KG1 (cell line): ENCODE measurements around the gene KCNH6.

Experiments
- DNase-seq: peaks from one replicate; lab custom pipeline; 2025; lab: John Stamatoyannopoulos, UW

Gene KCNH6

DNA sequence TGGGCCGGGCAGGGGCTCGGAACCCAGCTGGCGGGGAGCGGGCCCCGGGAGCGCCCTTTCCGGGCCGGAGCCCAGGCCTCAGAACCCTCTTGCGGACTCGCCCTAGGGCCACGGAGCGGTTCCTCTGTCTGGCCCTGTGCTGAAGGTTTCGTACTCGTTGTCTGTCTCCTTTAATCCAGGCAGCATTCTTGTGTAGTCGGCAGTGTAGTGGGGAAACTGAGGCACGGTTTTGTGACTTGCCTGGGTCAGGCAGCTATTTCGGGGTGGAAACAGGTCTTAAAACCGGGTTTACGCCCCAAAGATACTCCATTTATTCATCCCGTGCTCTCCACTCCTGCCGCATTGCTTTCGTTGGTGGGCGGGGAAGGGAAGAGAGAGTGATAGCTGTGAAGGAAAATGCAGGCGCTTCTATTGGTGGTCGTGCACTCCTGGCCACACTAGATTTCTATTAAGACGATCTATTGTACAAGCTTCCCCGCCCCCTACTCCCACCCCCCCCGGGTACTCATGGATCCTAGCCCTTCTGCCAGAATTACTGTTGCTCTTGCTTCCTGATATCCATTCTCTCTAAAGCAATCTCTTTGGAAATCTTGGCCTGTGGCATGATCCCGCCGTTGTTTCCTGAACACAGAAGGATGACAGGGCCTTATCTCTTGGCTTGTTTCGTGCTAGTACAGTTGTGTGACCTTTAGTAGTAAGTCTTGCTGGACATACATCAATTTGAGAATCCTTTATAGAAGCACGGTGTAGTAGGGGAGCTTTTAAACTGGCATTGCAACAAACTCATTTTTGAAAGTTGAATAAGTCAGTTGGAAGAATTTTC is 27.9 kb downstream of the KCNH6 start:
- peak; percentile 22 for DNase-seq

DNA sequence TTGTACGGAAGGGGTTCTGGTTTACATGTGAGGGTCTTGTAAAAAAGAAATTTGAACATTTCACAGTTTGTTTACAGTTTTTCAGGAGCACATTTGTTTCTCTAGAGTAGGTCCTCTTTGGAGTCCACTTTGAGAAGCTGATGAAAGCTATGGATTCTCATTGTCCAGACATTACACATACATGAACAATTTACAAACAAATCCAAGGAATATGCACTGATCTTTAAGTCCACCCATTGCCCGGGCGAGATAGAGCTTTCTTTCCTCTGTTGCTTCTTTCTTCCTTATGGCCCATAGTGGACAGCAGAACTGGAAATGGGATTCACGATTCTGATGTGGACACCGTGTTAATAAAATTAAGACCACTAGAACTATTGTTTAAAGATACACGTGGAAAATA is 29.1 kb downstream of the KCNH6 start:
- DNase-seq = no peak

DNA sequence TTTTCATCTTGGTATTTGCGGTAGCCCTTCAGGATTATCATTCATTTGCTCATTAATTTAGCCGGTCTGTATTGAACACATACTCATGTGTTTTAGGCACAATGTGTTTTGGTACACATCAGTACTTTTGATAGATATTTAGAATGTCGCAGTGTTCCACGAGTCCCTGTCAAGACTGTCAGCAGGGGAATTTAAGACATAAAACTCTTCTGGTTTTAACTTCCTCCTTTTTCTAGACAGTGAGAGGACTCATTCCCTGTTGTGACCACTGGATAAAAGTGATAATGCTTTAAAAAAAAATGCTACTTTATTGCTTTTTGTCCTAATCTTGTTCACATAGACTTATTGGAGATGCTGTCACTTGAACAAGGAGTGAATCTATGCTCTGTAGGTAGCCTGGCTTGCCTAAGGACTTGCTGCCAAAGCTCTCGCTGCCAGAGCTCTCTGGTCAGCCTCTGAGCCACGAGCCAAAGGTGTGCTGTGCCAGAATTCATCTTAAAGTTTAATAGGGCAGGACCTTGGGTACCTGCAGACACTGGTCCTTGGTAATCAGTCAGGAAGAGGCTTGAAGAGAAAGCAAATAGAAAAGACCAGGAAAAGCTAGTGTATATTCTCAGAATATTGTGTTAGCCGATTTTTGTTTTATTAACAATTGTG is 32.5 kb downstream of the KCNH6 start:
- DNase-seq = no peak

DNA sequence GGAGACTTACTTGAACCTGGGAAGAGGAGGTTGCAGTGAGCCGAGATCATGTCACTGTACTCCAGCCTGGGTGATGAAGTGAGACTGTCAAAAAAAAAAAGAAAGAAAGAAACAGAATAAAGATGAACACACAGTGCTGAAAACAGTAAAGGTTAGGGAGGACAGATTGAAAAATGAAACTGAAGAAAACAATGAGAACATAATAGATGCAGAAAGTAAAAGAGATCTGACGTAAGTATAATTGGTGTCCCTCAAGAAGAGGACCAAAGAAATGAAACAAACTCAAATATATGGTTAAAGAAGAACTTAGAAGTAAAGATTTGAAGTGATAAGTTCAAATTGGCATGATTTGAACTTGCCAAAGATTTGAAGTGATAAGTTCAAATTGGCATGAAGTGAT is 34.3 kb downstream of the KCNH6 start:
- no peak for DNase-seq

DNA sequence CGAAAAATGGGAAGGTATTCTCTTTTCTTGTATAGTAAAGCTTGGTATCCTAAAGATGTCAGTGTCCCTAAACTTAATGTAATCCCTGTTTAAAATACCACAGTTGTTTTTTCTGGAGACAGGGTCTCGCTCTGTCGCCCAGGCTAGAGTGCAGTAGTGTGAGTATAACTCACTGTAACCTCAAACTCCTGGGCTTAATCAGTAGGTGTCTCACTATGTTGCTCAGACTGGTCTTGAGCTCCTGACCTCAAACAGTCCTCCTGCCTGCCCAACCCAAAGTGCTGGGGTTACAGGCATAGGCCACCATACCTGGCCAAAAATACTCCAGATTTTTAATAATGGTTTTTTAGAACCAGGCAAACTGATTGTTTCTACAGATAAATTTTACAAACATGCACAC is 35.3 kb downstream of the KCNH6 start:
- DNase-seq = no peak

DNA sequence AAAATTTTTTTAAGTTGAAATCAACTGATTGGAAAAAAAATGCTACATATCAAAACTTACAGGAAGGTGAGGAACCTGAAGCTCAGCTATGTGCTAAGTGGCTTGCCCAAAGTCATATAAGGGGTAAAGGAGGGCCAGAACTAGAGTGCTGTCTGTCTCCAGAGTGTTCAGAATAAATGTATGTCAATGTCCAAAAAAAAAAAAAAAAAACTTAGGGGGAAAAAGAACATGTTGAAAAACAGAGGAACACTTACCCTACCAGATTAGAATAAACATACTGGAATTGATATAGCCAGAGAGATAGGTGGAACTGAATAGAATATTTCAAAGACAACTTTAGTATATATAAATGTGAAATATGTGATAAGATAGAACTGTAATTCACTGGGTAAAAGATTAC is 38.7 kb downstream of the KCNH6 start:
- no peak for DNase-seq

DNA sequence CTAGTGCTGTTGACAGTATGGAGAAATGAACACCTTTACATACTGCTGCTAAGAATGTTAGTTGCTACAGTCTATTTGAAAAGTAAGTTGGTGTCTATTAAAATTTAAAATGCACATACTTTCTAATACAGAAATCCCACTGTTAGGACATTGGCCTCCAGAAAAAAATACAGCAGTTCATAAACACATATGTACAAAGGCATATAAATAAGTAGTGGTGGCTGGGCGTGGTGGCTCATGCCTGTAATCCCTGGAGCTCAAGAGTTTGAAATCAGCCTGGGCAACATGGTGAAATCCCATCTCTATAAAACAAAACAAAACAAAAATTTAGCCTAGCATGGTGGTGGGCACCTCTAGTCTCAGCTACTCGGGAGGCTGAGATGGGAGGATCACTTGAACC is 40.2 kb downstream of the KCNH6 start:
- no peak for DNase-seq

DNA sequence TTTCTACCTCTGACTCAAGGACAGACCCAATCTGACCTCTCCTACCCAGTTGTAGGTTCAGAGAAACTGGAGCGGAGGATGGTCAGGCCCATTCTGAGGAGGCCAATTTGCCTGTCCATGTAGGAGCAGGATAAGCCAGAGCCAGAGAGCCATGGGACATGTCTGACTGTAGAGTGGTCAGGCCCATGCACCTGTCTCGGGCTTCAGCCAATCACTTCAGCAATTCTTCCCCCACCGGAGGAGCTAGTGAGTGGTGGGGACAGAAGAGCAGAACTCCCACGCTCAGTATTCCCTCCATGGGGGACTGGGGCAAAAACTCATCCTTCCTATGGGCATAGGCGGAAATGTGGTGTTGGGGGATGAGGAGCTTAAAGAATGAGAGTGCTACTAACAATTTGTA is 41.4 kb downstream of the KCNH6 start:
- DNase-seq = no peak

DNA sequence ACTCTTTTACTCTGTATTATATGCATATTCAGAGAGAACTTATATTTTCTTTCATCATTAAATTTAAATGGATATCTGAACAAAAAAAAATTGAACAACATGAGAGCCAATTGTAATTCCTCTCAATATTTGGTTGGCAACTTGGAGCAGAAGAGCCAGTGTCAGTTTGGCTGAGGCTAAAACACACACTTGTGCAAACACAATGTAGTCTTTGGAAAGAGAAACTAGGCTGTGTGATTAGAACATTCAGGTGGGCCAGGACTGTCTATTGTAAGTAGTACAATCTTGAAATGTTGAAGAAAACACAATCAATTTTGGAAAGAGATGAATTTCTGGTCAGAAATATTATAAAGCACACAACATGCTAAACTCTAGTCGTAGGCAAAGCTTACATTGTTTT is 44.1 kb downstream of the KCNH6 start:
- DNase-seq = no peak

DNA sequence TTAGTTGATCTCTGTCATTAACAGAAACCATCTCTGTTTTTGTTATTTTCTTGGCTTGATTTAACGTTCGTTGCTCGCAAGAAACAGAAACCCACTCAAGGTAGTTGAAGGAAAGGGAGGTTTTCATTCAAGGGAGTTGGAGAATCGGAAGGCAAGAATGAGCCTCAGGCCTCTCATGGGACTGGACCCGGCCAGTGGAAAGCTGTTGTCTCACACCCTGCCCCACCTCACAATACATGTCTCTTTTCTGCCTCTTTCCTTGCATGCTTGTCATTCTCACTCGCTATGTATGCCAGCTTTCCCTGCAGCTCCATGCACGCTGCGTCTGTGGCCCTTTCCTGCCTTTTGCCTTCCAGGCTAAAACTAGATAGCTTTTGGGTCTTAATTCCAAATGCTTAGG is 45.4 kb downstream of the KCNH6 start:
- DNase-seq = no peak

DNA sequence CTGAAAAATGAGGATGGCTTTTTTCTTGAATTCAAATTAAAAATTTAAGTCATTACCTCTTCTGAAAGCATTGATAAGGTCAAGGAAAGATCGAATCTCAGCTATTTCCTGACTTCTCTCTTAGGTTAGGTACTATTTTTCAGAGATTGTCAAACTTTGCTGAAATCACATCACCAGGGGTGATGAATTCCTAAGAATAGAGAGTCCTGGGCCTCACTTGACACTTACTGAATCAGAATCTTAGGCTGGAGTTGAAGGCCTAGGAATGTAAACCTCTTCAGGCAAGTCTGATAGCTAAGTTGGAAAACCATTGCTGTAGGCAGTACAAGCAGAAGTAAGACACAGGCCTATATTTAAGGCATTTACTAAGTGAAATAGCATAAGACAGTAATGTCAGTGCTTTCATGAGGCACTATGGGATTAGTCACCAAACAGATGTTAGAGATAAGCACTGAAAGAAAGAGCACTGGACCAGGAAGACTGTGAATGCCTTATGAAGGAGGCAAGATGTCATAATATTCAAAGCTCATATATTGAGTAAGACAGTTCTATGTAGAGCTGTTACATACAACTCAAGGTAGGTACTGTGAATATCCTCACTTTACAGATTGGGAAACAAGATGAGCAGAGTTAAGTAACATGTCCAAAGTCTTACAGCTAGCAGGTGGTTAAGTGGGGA is 48.6 kb downstream of the KCNH6 start:
- no peak for DNase-seq

DNA sequence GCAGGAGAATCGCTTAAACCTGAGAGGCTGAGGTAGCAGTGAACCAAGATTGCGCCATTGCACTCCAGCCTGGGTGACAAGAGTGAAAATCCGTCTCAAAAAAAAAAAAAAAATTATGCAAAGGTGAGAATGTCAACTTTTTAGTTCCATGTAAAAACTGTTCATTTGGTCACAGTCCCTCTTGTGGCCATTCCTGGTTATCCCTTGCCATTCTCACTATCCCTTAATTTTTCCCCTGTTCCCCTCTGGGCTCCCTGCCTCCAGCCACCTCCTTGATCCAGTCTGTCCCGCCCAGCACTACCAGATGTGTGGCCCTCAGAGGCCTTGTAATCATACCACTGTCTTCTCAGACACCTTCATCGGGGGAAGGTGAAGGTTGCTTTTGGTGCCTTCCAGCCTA is 50.5 kb downstream of the KCNH6 start:
- DNase-seq = no peak

DNA sequence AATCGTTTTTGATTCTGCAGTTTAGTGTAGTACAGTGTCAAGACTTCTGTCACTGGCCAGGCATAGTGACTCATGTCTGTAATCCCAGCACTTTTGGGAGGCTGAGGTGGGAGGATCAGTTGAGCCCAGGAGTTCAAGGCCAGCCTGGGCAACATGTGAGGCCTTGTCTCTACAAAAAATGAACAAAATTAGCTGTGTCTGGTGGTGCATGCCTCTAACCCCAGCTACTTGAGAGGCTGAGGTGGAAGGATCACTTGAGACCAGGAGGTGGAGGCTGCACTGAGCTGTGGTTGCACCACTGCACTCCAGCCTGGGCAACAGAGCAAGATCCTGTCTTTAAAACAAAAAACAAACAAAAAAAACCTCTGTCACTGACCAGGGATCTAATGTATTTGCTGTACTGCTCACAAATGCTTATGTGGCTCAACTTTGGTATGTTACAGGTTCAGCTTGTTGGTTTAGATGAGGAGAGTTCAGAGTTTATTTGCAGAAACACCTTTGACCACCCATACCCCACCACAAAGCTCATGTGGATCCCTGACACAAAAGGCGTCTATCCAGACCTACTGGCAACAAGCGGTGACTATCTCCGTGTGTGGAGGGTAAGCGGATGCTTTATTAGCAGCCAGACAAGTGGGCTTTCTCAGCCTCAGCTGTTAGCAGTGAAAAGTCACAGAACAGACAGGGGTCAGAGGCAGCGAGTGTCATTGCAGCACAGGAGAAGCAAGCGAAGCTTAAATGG is 55.0 kb downstream of the KCNH6 start:
- no peak for DNase-seq

DNA sequence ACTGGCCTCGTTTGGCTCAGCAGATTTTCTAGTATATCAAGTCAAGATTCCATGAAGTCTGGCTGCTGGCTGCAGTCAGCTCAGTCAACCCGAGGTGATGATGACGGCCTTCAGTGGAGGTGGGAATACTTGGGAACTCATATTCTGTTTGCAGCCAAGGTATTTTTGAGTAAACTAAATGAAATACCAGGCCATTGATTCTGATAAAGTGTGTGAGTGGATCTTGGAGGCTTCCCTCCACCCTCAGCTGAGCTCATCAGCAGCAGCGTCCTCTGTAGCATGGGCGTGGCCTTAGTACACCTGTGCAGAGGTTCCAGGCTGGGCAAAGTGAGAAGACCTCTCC is 55.6 kb downstream of the KCNH6 start:
- DNase-seq = no peak

DNA sequence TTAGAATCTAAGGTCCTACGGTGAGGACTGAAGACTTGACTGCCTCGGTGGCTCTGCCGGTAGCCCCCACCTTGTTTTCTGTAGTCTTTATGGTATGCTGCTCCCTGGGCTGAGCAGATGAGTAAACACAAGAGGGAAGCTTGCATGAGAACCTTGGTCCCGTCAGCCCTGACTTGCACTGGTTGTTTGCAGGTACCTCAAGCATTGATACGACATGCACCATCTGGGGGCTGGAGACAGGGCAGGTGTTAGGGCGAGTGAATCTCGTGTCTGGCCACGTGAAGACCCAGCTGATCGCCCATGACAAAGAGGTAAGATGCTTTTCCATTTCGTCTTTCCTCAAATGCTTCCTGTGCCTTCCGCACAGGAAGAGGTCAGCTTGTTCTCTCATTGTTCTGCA is 56.5 kb downstream of the KCNH6 start:
- no peak for DNase-seq

DNA sequence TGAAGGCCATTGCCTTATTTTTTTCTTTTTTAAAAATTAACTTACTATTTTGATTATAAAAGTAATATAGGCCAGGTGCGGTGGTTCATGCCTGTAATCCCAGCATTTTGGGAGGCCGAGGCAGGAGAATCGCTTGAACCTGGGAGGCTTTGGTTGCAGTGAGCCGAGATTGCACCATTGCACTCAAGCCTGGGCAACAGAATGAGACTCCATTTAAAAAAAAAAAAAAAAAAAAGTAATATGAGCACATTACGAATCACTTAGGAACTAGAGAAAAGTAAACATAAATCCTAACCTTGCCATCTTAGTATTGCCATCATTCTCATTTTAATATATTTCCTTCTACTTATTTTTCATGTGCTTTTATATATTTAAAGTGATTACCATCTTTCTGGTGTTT is 64.6 kb downstream of the KCNH6 start:
- no peak for DNase-seq

DNA sequence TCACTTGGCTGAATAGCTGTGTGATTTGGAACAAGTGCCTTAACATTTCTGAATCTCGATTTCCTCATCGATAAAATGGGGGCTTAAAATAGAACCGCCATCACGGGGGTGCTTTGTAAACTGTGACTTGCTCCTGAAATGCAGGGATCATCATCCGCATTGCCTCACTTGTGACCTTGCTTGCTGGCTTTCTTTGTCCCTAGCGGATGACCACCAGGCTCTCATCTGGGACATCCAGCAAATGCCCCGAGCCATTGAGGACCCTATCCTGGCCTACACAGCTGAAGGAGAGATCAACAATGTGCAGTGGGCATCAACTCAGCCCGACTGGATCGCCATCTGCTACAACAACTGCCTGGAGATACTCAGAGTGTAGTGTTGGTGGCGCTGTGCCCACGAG is 65.6 kb downstream of the KCNH6 start:
- DNase-seq = no peak

DNA sequence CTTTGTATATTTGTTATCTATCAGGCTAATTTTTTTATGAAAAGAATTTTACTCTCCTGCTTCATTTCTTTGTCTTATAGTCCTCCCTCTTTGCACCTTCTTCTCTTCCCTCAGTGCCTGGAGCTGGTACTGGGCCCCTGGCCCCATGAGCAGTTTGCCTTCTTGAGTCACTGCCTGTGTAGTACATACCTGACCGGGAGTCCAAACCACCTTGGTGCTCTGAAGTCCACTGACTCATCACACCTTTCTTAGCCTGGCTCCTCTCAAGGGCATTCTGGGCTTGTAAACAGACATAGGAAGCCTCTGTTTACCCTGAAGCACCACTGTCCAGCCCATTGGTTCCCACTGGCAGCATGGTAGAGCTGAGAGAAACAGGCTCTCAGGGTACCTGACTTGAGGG is 66.5 kb downstream of the KCNH6 start:
- DNase-seq = no peak

DNA sequence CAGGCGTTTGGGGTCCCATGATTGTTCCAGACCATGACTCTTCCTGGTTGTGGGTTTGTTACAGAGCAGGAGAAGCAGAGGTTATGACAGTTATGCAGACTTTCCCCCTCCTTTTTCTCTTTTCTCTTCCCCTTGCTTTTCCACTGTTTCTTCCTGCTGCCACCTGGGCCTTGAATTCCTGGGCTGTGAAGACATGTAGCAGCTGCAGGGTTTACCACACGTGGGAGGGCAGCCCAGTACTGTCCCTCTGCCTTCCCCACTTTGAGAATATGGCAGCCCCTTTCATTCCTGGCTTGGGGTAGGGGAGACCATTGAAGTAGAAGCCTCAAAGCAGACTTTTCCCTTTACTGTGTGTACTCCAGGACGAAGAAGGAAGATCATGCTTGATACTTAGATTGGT is 69.6 kb downstream of the KCNH6 start:
- DNase-seq = no peak

DNA sequence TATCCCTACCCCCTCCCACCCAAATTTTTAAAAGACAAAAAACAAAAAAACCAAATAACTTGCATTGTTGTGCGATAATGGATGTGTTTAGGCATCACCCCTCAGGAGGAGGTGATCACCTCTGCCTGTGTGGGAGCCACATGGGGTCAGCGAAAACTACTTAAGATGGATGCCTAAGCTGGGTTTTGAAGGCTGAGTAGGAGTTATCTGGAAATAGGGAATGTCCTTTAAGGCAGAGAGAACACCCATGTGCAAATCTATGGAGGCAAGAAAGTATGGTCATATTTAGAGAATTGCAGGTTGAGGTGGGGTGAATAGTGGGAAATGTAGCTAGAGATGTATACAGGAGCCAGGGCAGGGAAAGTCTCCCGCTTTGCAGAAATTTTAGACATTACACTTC is 72.0 kb downstream of the KCNH6 start:
- DNase-seq = no peak
